IMR-90 (cell line): ENCODE data around the gene MSI2. TPM values are rescaled to one million over a fixed set of nuclear protein-coding genes. Genes with fewer than 3 reads are reported as not detected.

Experiments
- ATAC-seq: fragments of 200-7000 bp; cut with Tn5 transposase; 2 replicates; pipeline ENCODE4 v1.9.1; 2020; ENCODE audit warnings: low read depth, mild to moderate bottlenecking, moderate library complexity
- BruUV-seq: library from RNA; stranded (reverse); fragments of 400-500 nt; replicated peaks from 2 replicates; lab custom pipeline; 2021; lab: Mats Ljungman, UMichigan
- CTCF ChIA-PET: fragments of 300-600 bp; formaldehyde crosslinking; extraction: SDS; loops from one replicate; lab custom pipeline; 2021; ENCODE audit warnings: antibody characterized with exemption; lab: Yijun Ruan, JAX
- POLR2A ChIA-PET: fragments of 300-600 bp; sonication (Branson Sonifier 250); formaldehyde crosslinking; loops from one replicate; lab custom pipeline; 2022; ENCODE audit warnings: antibody characterized with exemption; ENCODE audit not compliant: unreplicated experiment; lab: Charles Lee
- DNase-seq: peaks from one replicate; pipeline ENCODE4 v3.0.0; 2013
- H2AFZ ChIP-seq: replicated peaks from 2 replicates; pipeline ENCODE3; 2013; ENCODE audit warnings: low read length, mild to moderate bottlenecking; ENCODE audit not compliant: poor library complexity
- H2AK5ac ChIP-seq: 2 replicates; pipeline ENCODE4 v1.6.1; 2013; ENCODE audit warnings: low read depth, low read length, inconsistent platforms
- H2AK9ac ChIP-seq: replicated peaks from 2 replicates; pipeline ENCODE3; 2013; ENCODE audit warnings: mild to moderate bottlenecking, low read depth, low read length, moderate library complexity; ENCODE audit not compliant: poor library complexity
- H2BK120ac ChIP-seq: 2 replicates; pipeline ENCODE4 v1.6.1; 2013; ENCODE audit warnings: low read depth, low read length, inconsistent platforms
- H2BK15ac ChIP-seq: 3 replicates; pipeline ENCODE4 v1.6.1; 2013; ENCODE audit warnings: low read depth, low read length, inconsistent platforms
- H2BK20ac ChIP-seq: 2 replicates; pipeline ENCODE4 v1.6.1; 2013; ENCODE audit warnings: low read depth, mild to moderate bottlenecking, inconsistent platforms, low read length, moderate library complexity
- H2BK5ac ChIP-seq: 2 replicates; pipeline ENCODE4 v1.6.1; 2013; ENCODE audit warnings: mild to moderate bottlenecking, low read depth, low read length, inconsistent platforms; ENCODE audit not compliant: poor library complexity, severe bottlenecking
- H3K14ac ChIP-seq: replicated peaks from 2 replicates; pipeline ENCODE4 v1.6.1; 2013; ENCODE audit warnings: low read depth, low read length, inconsistent platforms
- H3K18ac ChIP-seq: 2 replicates; pipeline ENCODE4 v1.6.1; 2013; ENCODE audit warnings: low read depth, low read length, control low read depth
- H3K23ac ChIP-seq: 2 replicates; pipeline ENCODE4 v1.6.1; 2013; ENCODE audit warnings: low read depth, low read length, inconsistent platforms
- H3K27ac ChIP-seq: 2 replicates; pipeline ENCODE4 v1.5.1; 2013; ENCODE audit warnings: mild to moderate bottlenecking, control low read depth, low read length; ENCODE audit not compliant: insufficient read depth
- H3K27me3 ChIP-seq: 2 replicates; pipeline ENCODE4 v1.6.1; 2013; ENCODE audit warnings: low read length; ENCODE audit not compliant: control insufficient read depth, insufficient read depth
- H3K36me3 ChIP-seq: 2 replicates; pipeline ENCODE4 v1.6.1; 2013; ENCODE audit warnings: low read length, mixed read lengths; ENCODE audit not compliant: control insufficient read depth, insufficient read depth
- H3K4ac ChIP-seq: 2 replicates; pipeline ENCODE4 v1.6.1; 2013; ENCODE audit warnings: low read depth, low read length, inconsistent platforms
- H3K4me1 ChIP-seq: 2 replicates; pipeline ENCODE4 v1.6.1; 2013; ENCODE audit warnings: low read length, mixed read lengths; ENCODE audit not compliant: control insufficient read depth, insufficient read depth
- H3K4me2 ChIP-seq: 2 replicates; pipeline ENCODE4 v1.6.1; 2013; ENCODE audit warnings: low read depth, mild to moderate bottlenecking, control low read depth, low read length, moderate library complexity
- H3K4me3 ChIP-seq: 2 replicates; pipeline ENCODE4 v1.5.1; 2013; ENCODE audit warnings: low read depth, mild to moderate bottlenecking, control low read depth, low read length, moderate library complexity; ENCODE audit not compliant: insufficient read depth
- H3K56ac ChIP-seq: 2 replicates; pipeline ENCODE4 v1.6.1; 2013; ENCODE audit warnings: low read length, inconsistent platforms; ENCODE audit not compliant: insufficient read depth; ENCODE audit errors: extremely low read depth
- H3K79me1 ChIP-seq, 2 experiments: 2 replicates each; pipeline ENCODE4 v1.6.1; 2013; ENCODE audit warnings: low read length in 2 of 2, inconsistent platforms in 1 of 2, low read depth in 1 of 2
- H3K9ac ChIP-seq: 2 replicates; pipeline ENCODE4 v1.6.1; 2013; ENCODE audit warnings: low read depth, low read length, control low read depth
- H3K9me1 ChIP-seq: 2 replicates; pipeline ENCODE4 v1.6.1; 2013; ENCODE audit warnings: low read length, inconsistent platforms; ENCODE audit not compliant: insufficient read depth
- H3K9me3 ChIP-seq: 2 replicates; pipeline ENCODE4 v1.6.1; 2013; ENCODE audit warnings: low read length; ENCODE audit not compliant: control insufficient read depth, insufficient read depth
- H4K20me1 ChIP-seq: 2 replicates; pipeline ENCODE4 v1.6.1; 2013; ENCODE audit warnings: low read length, inconsistent platforms; ENCODE audit not compliant: insufficient read depth
- H4K5ac ChIP-seq: 2 replicates; pipeline ENCODE4 v1.6.1; 2013; ENCODE audit warnings: mild to moderate bottlenecking, low read depth, low read length, control low read depth
- H4K8ac ChIP-seq, 2 experiments: 2 replicates each; pipeline ENCODE4 v1.6.1; 2013; ENCODE audit warnings: low read depth in 2 of 2, low read length in 2 of 2, control low read depth in 1 of 2, inconsistent platforms in 1 of 2
- H4K91ac ChIP-seq: 2 replicates; pipeline ENCODE4 v1.6.1; 2013; ENCODE audit warnings: low read depth, low read length, inconsistent platforms; ENCODE audit not compliant: insufficient read depth
- BHLHE40 ChIP-seq: fragments of 150-350 bp; IDR thresholded peaks from 2 replicates; pipeline ENCODE4 v1.6.1; 2016; ENCODE audit warnings: mild to moderate bottlenecking, low read depth, low read length
- CEBPB ChIP-seq: IDR thresholded peaks from 2 replicates; pipeline ENCODE4 v1.6.1; 2012; ENCODE audit warnings: low read depth, low read length, improper control_type of control experiment
- FOS ChIP-seq: fragments of 150-350 bp; IDR thresholded peaks from 2 replicates; pipeline ENCODE4 v1.6.1; 2016; ENCODE audit warnings: low read depth, low read length
- MAZ ChIP-seq: IDR thresholded peaks from 2 replicates; pipeline ENCODE4 v1.6.1; 2012; ENCODE audit warnings: low read depth, mild to moderate bottlenecking, low read length, improper control_type of control experiment, moderate library complexity, borderline replicate concordance
- MXI1 ChIP-seq: IDR thresholded peaks from 2 replicates; pipeline ENCODE4 v1.6.1; 2012; ENCODE audit warnings: low read depth, mild to moderate bottlenecking, low read length, moderate library complexity, borderline replicate concordance
- RAD21 ChIP-seq: IDR thresholded peaks from 2 replicates; pipeline ENCODE4 v1.6.1; 2012; ENCODE audit warnings: low read length, improper control_type of control experiment
- WGBS, 2 experiments: methylation state at CpG; one replicate each; pipeline versions ENCODE4 v1.1.5 to v1.1.7; 2013; ENCODE audit warnings: missing lambda C conversion rate in 2 of 2; ENCODE audit not compliant: insufficient read length in 1 of 2; ENCODE audit errors: extremely low coverage in 2 of 2; 5-methylcytosine and 5-hydroxymethylcytosine counted together
- dilution Hi-C: fragments of 300-500 bp; cut with HindIII; formaldehyde crosslinking; loops from one replicate; pipeline ENCODE4 v1.14.3; 2018; ENCODE audit warnings: low sequenced_read_pairs; ENCODE audit not compliant: unreplicated experiment
- in situ Hi-C: fragments of 300-500 bp; cut with MboI; formaldehyde crosslinking; loops from 3 replicates; pipeline ENCODE4 v1.14.3; 2019; ENCODE audit warnings: low sequenced_read_pairs, inconsistent platforms, mixed read lengths
- intact Hi-C: fragments of 100-400 bp; cut with micrococcal nuclease; formaldehyde crosslinking; loops from 2 replicates; pipeline ENCODE4 v1.10.0; 2022
- polyA plus RNA-seq, 3 experiments: library from polyadenylated mRNA; depleted of rRNA; stranded (reverse); fragments of >200 nt; gene quantifications; 2 replicates each; pipeline ENCODE4 v1.2.3, GENCODE V29; 2012; ENCODE audit warnings: low replicate concordance in 1 of 3
- total RNA-seq: library from RNA; depleted of rRNA; stranded (reverse); fragments of >200 nt; gene quantifications from 2 replicates; pipeline ENCODE4 v1.2.3, GENCODE V29; 2012

MSI2 gene
- total and polyA plus RNA-seq, 2 of the 4 experiments (the other 2 are of a cell fraction): 13.0 to 16.0 TPM

GRCh38 chr17:57210972-57211411 lies 45.3 kb upstream of the MSI2 start:
- BruUV-seq: no TSS peak
- 71% methylated on average over 2 of the region's 3 CpGs; no CpG with 5 or more reads in 1 of the 2 experiments for WGBS, 2 experiments
- Histone ChIP-seq H2BK20ac (no peak overlapping the region), H3K14ac (no peak overlapping the region), H3K36me3 (no peaks in the 10 kb centered on the region), H3K27ac (no peak overlapping the region), H3K27me3 (no peaks in the 10 kb centered on the region; the same call in none of the 2 replicates), H4K5ac (no peak overlapping the region), H2AK5ac (no peak overlapping the region), H2AK9ac (no peak overlapping the region), H2BK120ac (no peak overlapping the region), H3K9me3 (no peaks in the 10 kb centered on the region), H4K91ac (no peak overlapping the region), H3K4me2 (no peak overlapping the region), H3K9ac (no peak overlapping the region), H3K56ac (no peak overlapping the region), H3K4ac (no peak overlapping the region), H3K4me1 (no peaks in the 10 kb centered on the region), H3K18ac (no peak overlapping the region), H3K4me3 (no peak overlapping the region), H4K8ac (no peak overlapping the region), H2BK5ac (no peak overlapping the region), H3K23ac (no peak overlapping the region), H4K20me1 (no peaks in the 10 kb centered on the region), H3K9me1 (no peaks in the 10 kb centered on the region), H3K79me1 (no peaks in the 10 kb centered on the region), H2AFZ (no peak overlapping the region), H2BK15ac (no peak overlapping the region)
- DNase-seq (no peak), ATAC-seq (no peak)
- no peak for TF ChIP-seq FOS
- no peak for TF ChIP-seq RAD21
- no peak for TF ChIP-seq MXI1
- no peak for TF ChIP-seq CEBPB
- TF ChIP-seq MAZ: no peak
- TF ChIP-seq BHLHE40: no peak
- in situ Hi-C loops: no loop called here
- ChIA-PET POLR2A (no interaction called here), CTCF (interaction anchor here (0.7 kb wide), 1 partner anchor 28 kb away, joined by 4 read pairs; no protein-coding TSS in a partner anchor)
- intact Hi-C loops: no loop called here
- dilution Hi-C loops: no loop called here
